ENCODE measurements around the gene JSRP1.

The JSRP1 gene

GRCh38 chr19:2217591-2217990 is 38.6 kb downstream of the JSRP1 start:
- H3K36me3 ChIP-seq (ENCODE audit: control insufficient read depth in 2 of 2, insufficient read depth in 1 of 2, low read length in 2 of 2): peaks cover 0 to 79% of the 10 kb centered on the region in 2 experiments; a peak in 2 of 3 replicates
- H3K9me3 ChIP-seq (ENCODE audit: control insufficient read depth, insufficient read depth, low read depth, low read length): no peaks in the 10 kb centered on the region
- no peaks in the 10 kb centered on the region for H3K4me1 ChIP-seq (ENCODE audit: control insufficient read depth, insufficient read depth, low read length)
- no peak overlapping the region for H3K27ac ChIP-seq (ENCODE audit: extremely low read depth, low read depth, low read length)
- ChIA-PET CTCF (no interaction called here), POLR2A (no interaction called here)
- no peak for TF ChIP-seq ZBTB10 (tag by site-specific recombination; IDR thresholded peaks at IDR 0.05)
- no peak for TF ChIP-seq ZNF2 (tag by site-specific recombination; IDR thresholded peaks at IDR 0.05)
- TF ChIP-seq ZNF354C (tag by site-specific recombination; IDR thresholded peaks at IDR 0.05; ENCODE audit: borderline replicate concordance, low read depth): no peak
- TF ChIP-seq, protein P1, sequence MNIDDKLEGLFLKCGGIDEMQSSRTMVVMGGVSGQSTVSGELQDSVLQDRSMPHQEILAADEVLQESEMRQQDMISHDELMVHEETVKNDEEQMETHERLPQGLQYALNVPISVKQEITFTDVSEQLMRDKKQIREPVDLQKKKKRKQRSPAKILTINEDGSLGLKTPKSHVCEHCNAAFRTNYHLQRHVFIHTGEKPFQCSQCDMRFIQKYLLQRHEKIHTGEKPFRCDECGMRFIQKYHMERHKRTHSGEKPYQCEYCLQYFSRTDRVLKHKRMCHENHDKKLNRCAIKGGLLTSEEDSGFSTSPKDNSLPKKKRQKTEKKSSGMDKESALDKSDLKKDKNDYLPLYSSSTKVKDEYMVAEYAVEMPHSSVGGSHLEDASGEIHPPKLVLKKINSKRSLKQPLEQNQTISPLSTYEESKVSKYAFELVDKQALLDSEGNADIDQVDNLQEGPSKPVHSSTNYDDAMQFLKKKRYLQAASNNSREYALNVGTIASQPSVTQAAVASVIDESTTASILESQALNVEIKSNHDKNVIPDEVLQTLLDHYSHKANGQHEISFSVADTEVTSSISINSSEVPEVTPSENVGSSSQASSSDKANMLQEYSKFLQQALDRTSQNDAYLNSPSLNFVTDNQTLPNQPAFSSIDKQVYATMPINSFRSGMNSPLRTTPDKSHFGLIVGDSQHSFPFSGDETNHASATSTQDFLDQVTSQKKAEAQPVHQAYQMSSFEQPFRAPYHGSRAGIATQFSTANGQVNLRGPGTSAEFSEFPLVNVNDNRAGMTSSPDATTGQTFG (tag by site-specific recombination; IDR thresholded peaks at IDR 0.05; ENCODE audit: borderline replicate concordance): no peak
- TF ChIP-seq ZNF404 (tag by site-specific recombination; IDR thresholded peaks at IDR 0.05): no peak
- no peak for TF ChIP-seq ZNF830 (tag by site-specific recombination; IDR thresholded peaks at IDR 0.05; ENCODE audit: low read depth)
- no peak for TF ChIP-seq SP2 (tag by site-specific recombination; IDR thresholded peaks at IDR 0.05)
- no peak for TF ChIP-seq ZNF239 (tag by site-specific recombination; IDR thresholded peaks at IDR 0.05)
- no peak for TF ChIP-seq ZNF837 (tag by site-specific recombination; IDR thresholded peaks at IDR 0.05)
- no peak for TF ChIP-seq ZNF658 (tag by site-specific recombination; IDR thresholded peaks at IDR 0.05)
- TF ChIP-seq ZNF704 (tag by site-specific recombination; IDR thresholded peaks at IDR 0.05): no peak
- no peak overlapping the region for H3K4me3 ChIP-seq (ENCODE audit: low read depth, low read length)

DNA sequence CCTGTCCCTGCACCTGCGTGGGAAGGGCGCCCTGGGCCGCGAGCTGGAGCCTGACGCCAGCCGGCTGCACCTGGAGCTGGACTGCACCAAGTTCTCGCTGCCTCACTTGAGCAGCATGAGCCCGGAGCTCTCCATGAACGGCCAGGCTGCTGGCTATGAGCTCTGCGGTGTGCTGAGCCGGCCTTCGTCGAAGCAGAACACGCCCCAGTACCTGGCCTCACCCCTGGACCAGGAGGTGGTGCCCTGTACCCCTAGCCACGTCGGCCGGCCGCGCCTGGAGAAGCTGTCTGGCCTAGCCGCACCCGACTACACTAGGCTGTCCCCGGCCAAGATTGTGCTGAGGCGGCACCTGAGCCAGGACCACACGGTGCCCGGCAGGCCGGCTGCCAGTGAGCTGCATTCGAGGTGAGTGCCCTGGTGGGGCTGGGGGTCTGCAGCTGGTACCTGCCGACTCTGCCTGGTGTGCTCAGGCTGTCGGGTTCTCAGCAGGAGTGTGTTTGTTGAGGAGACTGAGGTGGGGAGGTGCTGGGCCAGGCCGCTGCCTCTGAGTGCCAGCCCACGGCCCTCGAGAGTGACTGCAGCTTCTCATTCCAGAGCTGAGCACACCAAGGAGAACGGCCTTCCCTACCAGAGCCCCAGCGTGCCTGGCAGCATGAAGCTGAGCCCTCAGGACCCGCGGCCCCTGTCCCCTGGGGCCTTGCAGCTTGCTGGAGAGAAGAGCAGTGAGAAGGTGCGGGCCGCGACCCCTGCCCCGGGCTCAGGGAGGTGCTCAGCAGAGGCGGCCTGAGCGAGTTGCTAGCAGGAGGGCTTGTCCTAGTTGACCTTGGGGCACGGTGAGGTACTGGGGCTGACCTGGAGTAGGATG is 39.6 kb downstream of the JSRP1 start:
- no peaks in the 10 kb centered on the region for H3K4me1 ChIP-seq (ENCODE audit: control insufficient read depth, insufficient read depth, low read length)
- peaks cover 0 to 80% of the 10 kb centered on the region in 2 experiments; a peak in 2 of 3 replicates for H3K36me3 ChIP-seq (ENCODE audit: control insufficient read depth in 2 of 2, insufficient read depth in 1 of 2, low read length in 2 of 2)
- H3K27ac ChIP-seq (ENCODE audit: extremely low read depth, low read depth, low read length): no peak overlapping the region
- TF ChIP-seq ZFP69B (tag by site-specific recombination; IDR thresholded peaks at IDR 0.05) (no peak), ZEB2 (tag by site-specific recombination; IDR thresholded peaks at IDR 0.05) (no peak), ZNF350 (tag by site-specific recombination; IDR thresholded peaks at IDR 0.05) (no peak), ZNF221 (tag by site-specific recombination; IDR thresholded peaks at IDR 0.05; ENCODE audit: borderline replicate concordance) (no peak), ZNF473 (tag by site-specific recombination; IDR thresholded peaks at IDR 0.05) (no peak)
- H3K9me3 ChIP-seq (ENCODE audit: control insufficient read depth, insufficient read depth, low read depth, low read length): no peaks in the 10 kb centered on the region
- ChIA-PET CTCF (interaction anchor here (0.6 kb wide), 1 partner anchor 30 kb away, joined by 5 read pairs; no protein-coding TSS in a partner anchor), POLR2A (no interaction called here)
- no peak overlapping the region for H3K4me3 ChIP-seq (ENCODE audit: low read depth, low read length)

All from HEK293 (cell line).